ENCODE data around the gene FIZ1.

Gene FIZ1

DNA sequence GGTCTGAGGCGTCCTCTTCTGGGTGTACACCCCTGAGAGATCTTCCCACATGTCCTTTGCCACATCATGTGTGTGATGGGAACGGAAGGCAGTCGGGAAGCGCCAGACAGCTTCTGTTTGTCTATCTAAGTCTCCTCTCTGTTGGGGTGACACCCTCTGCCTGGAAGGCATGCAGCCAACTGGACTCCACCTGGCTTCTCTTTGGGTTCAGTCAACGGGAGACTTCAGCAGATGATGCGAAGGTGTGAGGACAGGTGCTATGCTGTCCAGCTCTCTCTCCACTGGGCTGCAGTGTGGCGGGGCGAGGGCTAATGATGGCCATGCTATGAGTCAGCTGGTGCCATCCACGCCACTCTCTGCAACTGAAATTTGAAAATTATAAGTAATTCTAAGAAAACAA is 39.6 kb downstream of the FIZ1 start:
- TF ChIP-seq MAX (IDR thresholded peaks at IDR 0.05; ENCODE audit: low read depth, low read length): no peak
- TF ChIP-seq POLR2A (IDR thresholded peaks at IDR 0.05; ENCODE audit: extremely low read depth, insufficient read length): no peak
- TF ChIP-seq CTCF (IDR thresholded peaks at IDR 0.05; ENCODE audit: low read depth, low read length): no peak
- no peak for TF ChIP-seq MYC (IDR thresholded peaks at IDR 0.05; ENCODE audit: low read depth, low read length)
- H3K4me3 ChIP-seq (ENCODE audit: low read depth, low read length): no peak overlapping the region
- no peak for DNase-seq (ENCODE audit: low read depth)

DNA sequence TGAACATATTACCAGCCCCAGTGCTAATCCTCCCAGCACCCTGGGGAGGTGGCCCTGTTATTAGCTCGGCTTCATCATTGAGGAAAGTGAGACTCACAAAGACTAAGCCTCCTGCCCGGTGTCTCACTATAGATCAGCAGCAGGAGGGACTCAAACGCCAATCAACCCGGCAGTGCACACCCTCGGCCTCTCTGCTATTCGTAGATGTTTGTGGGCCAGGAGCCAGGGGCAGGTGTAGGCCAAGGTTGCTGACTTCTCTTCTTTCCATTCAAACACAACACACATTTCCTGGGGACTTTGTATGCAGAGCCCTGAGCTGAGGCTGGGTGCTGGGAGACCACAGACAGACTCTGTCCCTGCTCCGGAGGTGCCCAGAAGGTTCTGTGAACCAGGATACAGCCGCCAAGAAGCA is 44.6 kb downstream of the FIZ1 start:
- no peak overlapping the region for H3K4me3 ChIP-seq (ENCODE audit: low read depth, low read length)
- no peak for TF ChIP-seq CTCF (IDR thresholded peaks at IDR 0.05; ENCODE audit: low read depth, low read length)
- no peak for TF ChIP-seq POLR2A (IDR thresholded peaks at IDR 0.05; ENCODE audit: extremely low read depth, insufficient read length)
- TF ChIP-seq MAX (IDR thresholded peaks at IDR 0.05; ENCODE audit: low read depth, low read length): no peak
- TF ChIP-seq MYC (IDR thresholded peaks at IDR 0.05; ENCODE audit: low read depth, low read length): no peak

GRCh38 chr19:55554302-55554701 is 45.0 kb downstream of the FIZ1 start:
- no peak for DNase-seq (ENCODE audit: low read depth)
- no peak for TF ChIP-seq POLR2A (IDR thresholded peaks at IDR 0.05; ENCODE audit: extremely low read depth, insufficient read length)
- TF ChIP-seq MYC (IDR thresholded peaks at IDR 0.05; ENCODE audit: low read depth, low read length): no peak
- no peak for TF ChIP-seq MAX (IDR thresholded peaks at IDR 0.05; ENCODE audit: low read depth, low read length)
- no peak for TF ChIP-seq CTCF (IDR thresholded peaks at IDR 0.05; ENCODE audit: low read depth, low read length)

More for the DNA sequence above, 44.6 kb downstream of the FIZ1 start:
- no peak for DNase-seq (ENCODE audit: low read depth)

GRCh38 chr19:55553217-55554182 is 45.8 kb downstream of the FIZ1 start:
- TF ChIP-seq MYC (IDR thresholded peaks at IDR 0.05; ENCODE audit: low read depth, low read length) (no peak), POLR2A (IDR thresholded peaks at IDR 0.05; ENCODE audit: extremely low read depth, insufficient read length) (no peak), CTCF (IDR thresholded peaks at IDR 0.05; ENCODE audit: low read depth, low read length) (no peak), MAX (IDR thresholded peaks at IDR 0.05; ENCODE audit: low read depth, low read length) (no peak)
- H3K4me3 ChIP-seq (ENCODE audit: low read depth, low read length): no peak overlapping the region

More at GRCh38 chr19:55554302-55554701, 45.0 kb downstream of the FIZ1 start:
- no peak overlapping the region for H3K4me3 ChIP-seq (ENCODE audit: low read depth, low read length)

GRCh38 chr19:55552620-55553019 is 46.7 kb downstream of the FIZ1 start:
- no peak for TF ChIP-seq MYC (IDR thresholded peaks at IDR 0.05; ENCODE audit: low read depth, low read length)
- TF ChIP-seq CTCF (IDR thresholded peaks at IDR 0.05; ENCODE audit: low read depth, low read length): no peak
- no peak overlapping the region for H3K4me3 ChIP-seq (ENCODE audit: low read depth, low read length)
- DNase-seq (ENCODE audit: low read depth): no peak

More at GRCh38 chr19:55553217-55554182, 45.8 kb downstream of the FIZ1 start:
- no peak for DNase-seq (ENCODE audit: low read depth)

Measured in NB4 (cell line).